Amygdala (tissue), 56 donors: ENCODE data around the gene SAT2.

Experiments
- DNase-seq, 56 donors: peaks; one replicate each; lab custom pipeline; 2025; lab: John Stamatoyannopoulos, UW

SAT2 gene

DNA sequence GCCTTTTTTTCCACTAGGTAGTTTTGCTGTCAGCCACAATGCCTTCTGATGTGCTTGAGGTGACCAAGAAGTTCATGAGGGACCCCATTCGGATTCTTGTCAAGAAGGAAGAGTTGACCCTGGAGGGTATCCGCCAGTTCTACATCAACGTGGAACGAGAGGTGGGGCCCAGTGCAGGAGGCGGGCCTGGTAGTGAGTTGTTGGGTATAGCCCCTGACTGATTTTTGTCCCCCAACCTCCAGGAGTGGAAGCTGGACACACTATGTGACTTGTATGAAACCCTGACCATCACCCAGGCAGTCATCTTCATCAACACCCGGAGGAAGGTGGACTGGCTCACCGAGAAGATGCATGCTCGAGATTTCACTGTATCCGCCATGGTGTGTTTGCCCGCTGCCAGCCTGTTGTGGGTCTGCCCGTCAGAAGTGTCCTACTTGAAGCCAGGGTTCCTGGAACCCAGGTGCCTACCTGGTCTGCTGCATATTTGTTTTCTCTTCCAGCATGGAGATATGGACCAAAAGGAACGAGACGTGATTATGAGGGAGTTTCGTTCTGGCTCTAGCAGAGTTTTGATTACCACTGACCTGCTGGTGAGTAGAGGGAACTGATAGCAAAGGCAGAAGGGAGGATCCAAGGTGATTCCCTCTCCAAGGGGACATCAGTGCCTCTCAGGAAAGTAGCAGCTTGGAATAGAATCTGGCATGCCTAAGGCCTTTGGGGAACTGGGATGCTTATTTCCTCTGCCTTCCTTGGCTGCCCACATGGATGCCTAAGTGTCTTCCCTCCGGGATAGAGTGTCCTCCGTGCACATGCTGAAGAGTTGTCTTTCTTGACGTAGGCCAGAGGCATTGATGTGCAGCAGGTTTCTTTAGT lies 50.1 kb downstream of the SAT2 start:
- DNase-seq = no peak

DNA sequence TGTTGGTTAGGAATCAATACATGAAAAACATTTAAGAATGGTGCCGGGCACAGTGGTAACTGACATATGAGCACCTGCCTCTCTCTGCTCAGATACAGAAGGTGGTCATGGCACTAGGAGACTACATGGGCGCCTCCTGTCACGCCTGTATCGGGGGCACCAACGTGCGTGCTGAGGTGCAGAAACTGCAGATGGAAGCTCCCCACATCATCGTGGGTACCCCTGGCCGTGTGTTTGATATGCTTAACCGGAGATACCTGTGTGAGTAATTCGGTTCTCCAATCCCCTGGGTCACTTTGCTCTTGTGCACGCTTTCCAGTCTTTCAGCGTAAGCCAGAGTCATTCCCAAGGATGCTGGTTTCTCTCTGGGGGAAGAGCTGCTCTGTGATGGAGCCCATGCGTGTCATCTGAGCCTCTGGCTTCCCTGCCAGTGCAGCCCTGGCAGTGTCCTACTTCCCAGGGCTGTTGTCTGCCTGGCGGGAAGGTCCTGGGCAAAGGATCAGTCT lies 51.1 kb downstream of the SAT2 start:
- DNase-seq = no peak
